ENCODE measurements around the gene YARS1. TPM values are rescaled to one million over a fixed set of nuclear protein-coding genes. Genes with fewer than 3 reads are reported as not detected.
A peak's percentile ranks its signal among the peaks of the same experiment; 100 is the strongest.

The YARS1 gene
- total and polyA plus RNA-seq, 2 of the 13 experiments (the other 11 are each of a cell fraction or from before 2014, with no cell fraction given): 50.1 to 113 TPM

GRCh38 chr1:32771561-32772280, 45.4 kb downstream of the YARS1 start (continued):
- TF ChIP-seq HOXA3 (CRISPR knock-in tag; IDR thresholded peaks at IDR 0.05): no peak
- TF ChIP-seq, protein P1, sequence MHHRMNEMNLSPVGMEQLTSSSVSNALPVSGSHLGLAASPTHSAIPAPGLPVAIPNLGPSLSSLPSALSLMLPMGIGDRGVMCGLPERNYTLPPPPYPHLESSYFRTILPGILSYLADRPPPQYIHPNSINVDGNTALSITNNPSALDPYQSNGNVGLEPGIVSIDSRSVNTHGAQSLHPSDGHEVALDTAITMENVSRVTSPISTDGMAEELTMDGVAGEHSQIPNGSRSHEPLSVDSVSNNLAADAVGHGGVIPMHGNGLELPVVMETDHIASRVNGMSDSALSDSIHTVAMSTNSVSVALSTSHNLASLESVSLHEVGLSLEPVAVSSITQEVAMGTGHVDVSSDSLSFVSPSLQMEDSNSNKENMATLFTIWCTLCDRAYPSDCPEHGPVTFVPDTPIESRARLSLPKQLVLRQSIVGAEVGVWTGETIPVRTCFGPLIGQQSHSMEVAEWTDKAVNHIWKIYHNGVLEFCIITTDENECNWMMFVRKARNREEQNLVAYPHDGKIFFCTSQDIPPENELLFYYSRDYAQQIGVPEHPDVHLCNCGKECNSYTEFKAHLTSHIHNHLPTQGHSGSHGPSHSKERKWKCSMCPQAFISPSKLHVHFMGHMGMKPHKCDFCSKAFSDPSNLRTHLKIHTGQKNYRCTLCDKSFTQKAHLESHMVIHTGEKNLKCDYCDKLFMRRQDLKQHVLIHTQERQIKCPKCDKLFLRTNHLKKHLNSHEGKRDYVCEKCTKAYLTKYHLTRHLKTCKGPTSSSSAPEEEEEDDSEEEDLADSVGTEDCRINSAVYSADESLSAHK (CRISPR knock-in tag; IDR thresholded peaks at IDR 0.05; ENCODE audit: borderline replicate concordance): no peak
- TF ChIP-seq SKI (IDR thresholded peaks at IDR 0.05; ENCODE audit: partially characterized antibody): no peak
- TF ChIP-seq, protein P2, sequence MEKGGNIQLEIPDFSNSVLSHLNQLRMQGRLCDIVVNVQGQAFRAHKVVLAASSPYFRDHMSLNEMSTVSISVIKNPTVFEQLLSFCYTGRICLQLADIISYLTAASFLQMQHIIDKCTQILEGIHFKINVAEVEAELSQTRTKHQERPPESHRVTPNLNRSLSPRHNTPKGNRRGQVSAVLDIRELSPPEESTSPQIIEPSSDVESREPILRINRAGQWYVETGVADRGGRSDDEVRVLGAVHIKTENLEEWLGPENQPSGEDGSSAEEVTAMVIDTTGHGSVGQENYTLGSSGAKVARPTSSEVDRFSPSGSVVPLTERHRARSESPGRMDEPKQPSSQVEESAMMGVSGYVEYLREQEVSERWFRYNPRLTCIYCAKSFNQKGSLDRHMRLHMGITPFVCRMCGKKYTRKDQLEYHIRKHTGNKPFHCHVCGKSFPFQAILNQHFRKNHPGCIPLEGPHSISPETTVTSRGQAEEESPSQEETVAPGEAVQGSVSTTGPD (CRISPR knock-in tag; IDR thresholded peaks at IDR 0.05): no peak
- TF ChIP-seq ELK4 (CRISPR knock-in tag; IDR thresholded peaks at IDR 0.05; ENCODE audit: borderline replicate concordance): no peak
- TF ChIP-seq NFYB (CRISPR knock-in tag; IDR thresholded peaks at IDR 0.05): no peak
- no peak for TF ChIP-seq XRCC5 (optimal IDR thresholded peaks at IDR 0.05; ENCODE audit: low read length)
- no peak for TF ChIP-seq ASH2L (IDR thresholded peaks at IDR 0.05; ENCODE audit: insufficient read length, low read depth, low read length)
- TF ChIP-seq ZXDC (CRISPR knock-in tag; IDR thresholded peaks at IDR 0.05): no peak
- no peak for TF ChIP-seq ZMAT3 (CRISPR knock-in tag; conservative IDR thresholded peaks at IDR 0.05)
- no peak for TF ChIP-seq HDAC6 (IDR thresholded peaks at IDR 0.05; ENCODE audit: low read depth, low read length)
- peak; percentile 31 for TF ChIP-seq ZNF883 (CRISPR knock-in tag; IDR thresholded peaks at IDR 0.05; ENCODE audit: not compliant biosample characterization)
- no peak for TF ChIP-seq DZIP1 (CRISPR knock-in tag; IDR thresholded peaks at IDR 0.05)
- no peak for TF ChIP-seq ZNF607 (CRISPR knock-in tag; IDR thresholded peaks at IDR 0.05; ENCODE audit: borderline replicate concordance)
- TF ChIP-seq ZNF761 (CRISPR knock-in tag; conservative IDR thresholded peaks at IDR 0.05): no peak

Data from HepG2 (cell line).